ENCODE data around the gene C20orf141. TPM values are rescaled to one million over a fixed set of nuclear protein-coding genes. Genes with fewer than 3 reads are reported as not detected.

C20orf141 gene
- total and polyA plus RNA-seq, 3 experiments from 2014 or later, result not detected

GRCh38 chr20:2849529-2849928 lies 34.7 kb downstream of the C20orf141 start:
- Histone ChIP-seq H3K4me3 (ENCODE audit: low read length) (no peak overlapping the region), H3K36me3 (ENCODE audit: insufficient read depth, low read length) (no peaks in the 10 kb centered on the region), H3K4me1 (ENCODE audit: insufficient read depth, low read length) (peaks cover 16% of the 10 kb centered on the region), H3K27me3 (ENCODE audit: insufficient read depth, low read length, poor library complexity, severe bottlenecking) (no peaks in the 10 kb centered on the region), H3K9me3 (ENCODE audit: low read length) (no peaks in the 10 kb centered on the region), H3K27ac (ENCODE audit: low read depth, low read length) (no peak overlapping the region)
- H3K27ac Mint-ChIP-seq, result peak overlapping the region in 1 of 8 donors; percentile 36
- H3K4me1 Mint-ChIP-seq, result peaks cover 33 to 53% (median 36%) of the 10 kb centered on the region in 3 donors
- peaks cover 0 to 9% (median 0%) of the 10 kb centered on the region in 3 donors for H3K36me3 Mint-ChIP-seq
- POLR2A ChIA-PET, result no interaction called here
- DNase-seq, result no peak
- H3K9me3 Mint-ChIP-seq, result no peaks in the 10 kb centered on the region
- peaks cover 0 to 2% of the 10 kb centered on the region in 2 donors for H3K27me3 Mint-ChIP-seq
- no peak overlapping the region for H3K4me3 Mint-ChIP-seq
- CTCF ChIA-PET, result interaction anchor here (1.3 to 1.8 kb wide), 3 partner anchors 9 to 22 kb away, joined by 3 to 4 read pairs (median 4); partner anchors contain the start of genes PCED1A and VPS16

DNA sequence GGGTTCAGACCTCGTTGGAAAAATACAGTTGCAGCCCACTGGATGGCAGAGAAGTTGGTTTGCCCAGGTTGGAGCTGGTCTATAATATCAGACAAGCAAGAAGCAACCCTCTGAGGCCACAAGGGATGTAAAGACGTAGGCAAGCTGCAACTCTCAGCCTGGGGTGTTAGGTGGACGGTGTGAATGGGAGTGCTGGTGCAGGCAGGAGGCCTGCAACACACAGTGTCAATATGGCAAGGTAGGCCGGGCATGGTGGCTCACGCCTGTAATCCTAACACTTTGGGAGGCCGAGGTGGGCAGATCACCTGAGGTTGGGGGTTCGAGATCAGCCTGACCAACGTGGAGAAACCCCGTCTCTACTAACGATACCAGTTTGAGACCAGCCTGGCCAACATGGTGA lies 36.3 kb downstream of the C20orf141 start:
- no peak overlapping the region for H3K4me3 ChIP-seq (ENCODE audit: low read length)
- peak overlapping the region in 6 of 8 donors; percentile 38 to 92 (median 79) for H3K27ac Mint-ChIP-seq
- H3K9me3 ChIP-seq (ENCODE audit: low read length), result no peaks in the 10 kb centered on the region
- peaks cover 0 to 9% (median 0%) of the 10 kb centered on the region in 3 donors for H3K36me3 Mint-ChIP-seq
- POLR2A ChIA-PET, result no interaction called here
- no peaks in the 10 kb centered on the region for H3K36me3 ChIP-seq (ENCODE audit: insufficient read depth, low read length)
- peaks cover 16% of the 10 kb centered on the region for H3K4me1 ChIP-seq (ENCODE audit: insufficient read depth, low read length)
- H3K9me3 Mint-ChIP-seq, result no peaks in the 10 kb centered on the region
- CTCF ChIA-PET, result interaction anchor here (1.2 to 2.4 kb wide), 6 partner anchors 11 to 110 kb away, joined by 3 to 9 read pairs (median 4); partner anchors contain the start of genes PCED1A and VPS16
- no peak overlapping the region for H3K4me3 Mint-ChIP-seq
- H3K27me3 ChIP-seq (ENCODE audit: insufficient read depth, low read length, poor library complexity, severe bottlenecking), result no peaks in the 10 kb centered on the region
- peaks cover 26 to 42% (median 27%) of the 10 kb centered on the region in 3 donors for H3K4me1 Mint-ChIP-seq
- no peak overlapping the region for H3K27ac ChIP-seq (ENCODE audit: low read depth, low read length)
- peaks cover 0 to 2% of the 10 kb centered on the region in 2 donors for H3K27me3 Mint-ChIP-seq
- DNase-seq, result no peak

GRCh38 chr20:2858591-2858990 lies 43.8 kb downstream of the C20orf141 start:
- Mint-ChIP-seq H3K9me3 (no peaks in the 10 kb centered on the region), H3K27me3 (no peaks in the 10 kb centered on the region)
- POLR2A ChIA-PET, result no interaction called here

GRCh38 chr20:2859330-2860121 lies 44.7 kb downstream of the C20orf141 start:
- H3K36me3 ChIP-seq (ENCODE audit: insufficient read depth, low read length), result peaks cover 12% of the 10 kb centered on the region
- H3K4me3 Mint-ChIP-seq, result no peak overlapping the region
- peak overlapping the region in 4 of 8 donors; percentile 13 to 93 (median 42) for H3K27ac Mint-ChIP-seq
- H3K9me3 ChIP-seq (ENCODE audit: low read length), result no peaks in the 10 kb centered on the region
- H3K4me3 ChIP-seq (ENCODE audit: low read length), result no peak overlapping the region
- H3K27me3 Mint-ChIP-seq, result no peaks in the 10 kb centered on the region
- H3K36me3 Mint-ChIP-seq, result peaks cover under 1 to 32% (median 6%) of the 10 kb centered on the region in 3 donors
- H3K4me1 Mint-ChIP-seq, result peaks cover 0 to 4% (median 2%) of the 10 kb centered on the region in 3 donors
- DNase-seq, result no peak
- H3K27ac ChIP-seq (ENCODE audit: low read depth, low read length), result no peak overlapping the region
- H3K4me1 ChIP-seq (ENCODE audit: insufficient read depth, low read length), result no peaks in the 10 kb centered on the region
- ChIA-PET POLR2A (interaction anchor here (0.9 kb wide), 1 partner anchor 14 kb away, joined by 3 read pairs; the partner anchor contains the start of gene PTPRA), CTCF (interaction anchor here (1.4 kb wide), 2 partner anchors 13 to 107 kb away, joined by 3 to 6 read pairs; partner anchors contain the start of gene PTPRA)
- H3K9me3 Mint-ChIP-seq, result no peaks in the 10 kb centered on the region
- no peaks in the 10 kb centered on the region for H3K27me3 ChIP-seq (ENCODE audit: insufficient read depth, low read length, poor library complexity, severe bottlenecking)

More at GRCh38 chr20:2858591-2858990, 43.8 kb downstream of the C20orf141 start:
- Mint-ChIP-seq H3K4me1 (peaks cover 2 to 6% (median 6%) of the 10 kb centered on the region in 3 donors), H3K27ac (peak overlapping the region in 2 of 8 donors; percentile 13 to 55), H3K36me3 (peaks cover 0 to 24% (median 6%) of the 10 kb centered on the region in 3 donors), H3K4me3 (no peak overlapping the region)
- DNase-seq, result no peak
- no peaks in the 10 kb centered on the region for H3K27me3 ChIP-seq (ENCODE audit: insufficient read depth, low read length, poor library complexity, severe bottlenecking)
- H3K27ac ChIP-seq (ENCODE audit: low read depth, low read length), result no peak overlapping the region
- no peak overlapping the region for H3K4me3 ChIP-seq (ENCODE audit: low read length)
- no peaks in the 10 kb centered on the region for H3K9me3 ChIP-seq (ENCODE audit: low read length)
- peaks cover 12% of the 10 kb centered on the region for H3K36me3 ChIP-seq (ENCODE audit: insufficient read depth, low read length)
- CTCF ChIA-PET, result interaction anchor here (1.4 kb wide), 2 partner anchors 14 to 107 kb away, joined by 3 to 6 read pairs; partner anchors contain the start of gene PTPRA
- no peaks in the 10 kb centered on the region for H3K4me1 ChIP-seq (ENCODE audit: insufficient read depth, low read length)

DNA sequence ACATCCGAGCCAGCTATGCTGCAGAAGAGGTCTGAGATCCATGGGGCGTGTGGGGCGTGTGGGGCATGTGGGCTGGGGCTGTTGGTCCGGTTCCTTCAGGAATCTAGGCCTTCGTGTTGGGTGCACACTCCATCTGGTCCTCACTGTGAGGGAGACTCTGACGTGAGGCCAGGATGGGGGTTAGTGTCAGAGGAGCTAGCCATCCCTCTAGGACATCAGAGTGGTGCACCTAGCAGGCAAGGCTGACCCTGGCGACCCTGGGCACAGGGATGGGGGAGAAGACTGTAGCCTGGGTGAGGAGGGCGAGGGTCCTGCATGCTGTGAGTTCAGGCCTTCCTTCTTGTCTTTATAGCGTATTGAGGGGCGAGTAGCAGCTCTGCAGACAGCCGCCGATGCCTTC lies 49.8 kb downstream of the C20orf141 start:
- H3K27ac Mint-ChIP-seq, result peak overlapping the region in 2 of 8 donors; percentile 32 to 88

DNA sequence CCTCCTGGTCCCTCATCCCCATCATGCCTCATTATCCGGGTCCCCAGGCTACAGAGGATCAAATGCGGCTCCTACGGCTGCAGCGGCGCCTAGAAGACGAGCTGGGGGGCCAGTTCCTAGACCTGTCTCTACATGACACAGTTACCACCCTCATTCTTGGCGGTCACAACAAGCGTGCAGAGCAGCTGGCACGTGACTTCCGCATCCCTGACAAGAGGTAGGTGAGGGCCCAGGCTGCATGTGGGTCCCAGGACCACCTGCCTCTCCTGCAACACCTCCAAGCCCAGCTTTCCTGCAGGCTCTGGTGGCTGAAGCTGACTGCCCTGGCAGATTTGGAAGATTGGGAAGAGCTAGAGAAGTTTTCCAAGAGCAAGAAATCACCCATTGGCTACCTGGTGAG lies 50.3 kb downstream of the C20orf141 start:
- Mint-ChIP-seq H3K4me1 (peaks cover 26 to 37% (median 35%) of the 10 kb centered on the region in 3 donors), H3K27ac (peak overlapping the region in 6 of 8 donors; percentile 28 to 92 (median 82)), H3K36me3 (peaks cover 6 to 43% (median 8%) of the 10 kb centered on the region in 3 donors), H3K27me3 (no peaks in the 10 kb centered on the region), H3K4me3 (peak overlapping the region in 4 of 7 donors; percentile 13 to 74 (median 56)), H3K9me3 (no peaks in the 10 kb centered on the region)
- peaks cover 25% of the 10 kb centered on the region for H3K4me1 ChIP-seq (ENCODE audit: insufficient read depth, low read length)
- H3K4me3 ChIP-seq (ENCODE audit: low read length), result no peak overlapping the region
- H3K9me3 ChIP-seq (ENCODE audit: low read length), result no peaks in the 10 kb centered on the region
- H3K27me3 ChIP-seq (ENCODE audit: insufficient read depth, low read length, poor library complexity, severe bottlenecking), result no peaks in the 10 kb centered on the region
- no peak overlapping the region for H3K27ac ChIP-seq (ENCODE audit: low read depth, low read length)
- peaks cover 11% of the 10 kb centered on the region for H3K36me3 ChIP-seq (ENCODE audit: insufficient read depth, low read length)
- ChIA-PET POLR2A (no interaction called here), CTCF (interaction anchor here (0.7 to 1.5 kb wide), 4 partner anchors 10 to 136 kb away, joined by 3 to 6 read pairs (median 4); no protein-coding TSS in a partner anchor)
- DNase-seq, result no peak

More for the DNA sequence above, 49.8 kb downstream of the C20orf141 start:
- no peaks in the 10 kb centered on the region for H3K9me3 ChIP-seq (ENCODE audit: low read length)
- DNase-seq, result no peak
- H3K4me3 Mint-ChIP-seq, result no peak overlapping the region
- ChIA-PET CTCF (interaction anchor here (0.8 to 1.5 kb wide), 4 partner anchors 9 to 189 kb away, joined by 3 to 6 read pairs (median 4); no protein-coding TSS in a partner anchor), POLR2A (no interaction called here)
- no peak overlapping the region for H3K4me3 ChIP-seq (ENCODE audit: low read length)
- peaks cover 6 to 44% (median 8%) of the 10 kb centered on the region in 3 donors for H3K36me3 Mint-ChIP-seq
- H3K27me3 Mint-ChIP-seq, result no peaks in the 10 kb centered on the region
- H3K27ac ChIP-seq (ENCODE audit: low read depth, low read length), result no peak overlapping the region
- no peaks in the 10 kb centered on the region for H3K9me3 Mint-ChIP-seq
- H3K4me1 ChIP-seq (ENCODE audit: insufficient read depth, low read length), result peaks cover 25% of the 10 kb centered on the region
- no peaks in the 10 kb centered on the region for H3K27me3 ChIP-seq (ENCODE audit: insufficient read depth, low read length, poor library complexity, severe bottlenecking)
- peaks cover 26 to 37% (median 35%) of the 10 kb centered on the region in 3 donors for H3K4me1 Mint-ChIP-seq
- peaks cover 12% of the 10 kb centered on the region for H3K36me3 ChIP-seq (ENCODE audit: insufficient read depth, low read length)
